Endodermal cell (in vitro differentiated cells): Measurements from ENCODE around the gene TLE2. TPM values are rescaled to one million over a fixed set of nuclear protein-coding genes. Genes with fewer than 3 reads are reported as not detected.

Experiments
- DNase-seq: peaks from one replicate; pipeline ENCODE4 v3.0.0-alpha.2; 2017
- H3K27ac ChIP-seq: 2 replicates; pipeline ENCODE4 v1.5.1; 2013; ENCODE audit warnings: mild to moderate bottlenecking, low read depth, low read length, moderate library complexity
- H3K27me3 ChIP-seq: 2 replicates; pipeline ENCODE4 v1.6.1; 2013; ENCODE audit warnings: mild to moderate bottlenecking, low read length, moderate library complexity; ENCODE audit not compliant: insufficient read depth, control insufficient read depth, poor library complexity, severe bottlenecking
- H3K36me3 ChIP-seq: 2 replicates; pipeline ENCODE4 v1.7.0; 2013; ENCODE audit warnings: mild to moderate bottlenecking, low read length, moderate library complexity; ENCODE audit not compliant: control insufficient read depth, insufficient read depth
- H3K4me1 ChIP-seq: one replicate; pipeline ENCODE4 v1.7.0; 2013; ENCODE audit warnings: low read length; ENCODE audit not compliant: control insufficient read depth, insufficient read depth
- H3K4me3 ChIP-seq: 2 replicates; pipeline ENCODE4 v1.5.1; 2013; ENCODE audit warnings: mild to moderate bottlenecking, low read length, moderate library complexity
- H3K9ac ChIP-seq: 2 replicates; pipeline ENCODE4 v1.6.1; 2013; ENCODE audit warnings: mild to moderate bottlenecking, low read length, moderate library complexity; ENCODE audit not compliant: poor library complexity, severe bottlenecking; ENCODE audit errors: extremely low read depth
- H3K9me3 ChIP-seq: 2 replicates; pipeline ENCODE4 v1.6.1; 2013; ENCODE audit warnings: mild to moderate bottlenecking, low read length, moderate library complexity; ENCODE audit not compliant: control insufficient read depth
- H3K27ac Mint-ChIP-seq: 2 replicates; pipeline ENCODE4 v1.8.0; 2020; ENCODE audit warnings: mixed read lengths
- H3K27me3 Mint-ChIP-seq: 2 replicates; pipeline ENCODE4 v1.8.0; 2021; ENCODE audit warnings: mild to moderate bottlenecking, mixed read lengths; ENCODE audit not compliant: insufficient read depth
- H3K36me3 Mint-ChIP-seq: 2 replicates; pipeline ENCODE4 v1.8.0; 2020; ENCODE audit warnings: low read depth, mixed read lengths
- H3K4me1 Mint-ChIP-seq: 2 replicates; pipeline ENCODE4 v1.8.0; 2020; ENCODE audit warnings: mixed read lengths
- H3K4me3 Mint-ChIP-seq: 2 replicates; pipeline ENCODE4 v1.8.0; 2020; ENCODE audit warnings: mild to moderate bottlenecking, moderate library complexity, mixed read lengths
- H3K9me3 Mint-ChIP-seq: 2 replicates; pipeline ENCODE4 v1.8.0; 2020; ENCODE audit warnings: mild to moderate bottlenecking, mixed read lengths
- WGBS, 2 experiments: methylation state at CpG; one replicate each; pipeline versions ENCODE4 v1.1.5 to v1.1.7; 2013; ENCODE audit warnings: missing lambda C conversion rate in 2 of 2, mixed read lengths in 1 of 2; ENCODE audit not compliant: insufficient coverage in 1 of 2, insufficient read length in 1 of 2; 5-methylcytosine and 5-hydroxymethylcytosine counted together
- total RNA-seq, 2 donors: library from RNA; stranded (reverse); fragmentation: NEBNext Ultra II Directional in 1 of 2; extraction: Animal tissue kit (Norgen Biotek cat#: 25700) in 1 of 2; gene quantifications; 2 replicates in 1 of 2; 3 replicates in 1 of 2; pipeline ENCODE4 v1.2.1, GENCODE V29; 2021
- TF ChIP-seq, protein P1 (sequence below): fragments of 200-600 bp; sonication (generic); conservative IDR thresholded peaks from 2 replicates; pipeline ENCODE4 v1.5.0; 2021; ENCODE audit warnings: antibody characterized with exemption, mild to moderate bottlenecking

TLE2 gene
- total RNA-seq, 2 donors from 2014 or later = 75.0 to 80.3 TPM

GRCh38 chr19:3056417-3057088 lies 27.5 kb upstream of the TLE2 start:
- 23 to 33% methylated on average over 4 to 10 of the region's 10 CpGs for WGBS, 2 experiments
- peak; percentile 86 for DNase-seq
- H3K9ac ChIP-seq = peak overlapping the region; percentile 59
- Mint-ChIP-seq H3K4me1 (peaks cover 32% of the 10 kb centered on the region), H3K9me3 (no peaks in the 10 kb centered on the region), H3K27ac (peak overlapping the region; percentile 86), H3K27me3 (no peaks in the 10 kb centered on the region), H3K4me3 (no peak overlapping the region), H3K36me3 (peaks cover 55% of the 10 kb centered on the region)
- TF ChIP-seq, protein P1, sequence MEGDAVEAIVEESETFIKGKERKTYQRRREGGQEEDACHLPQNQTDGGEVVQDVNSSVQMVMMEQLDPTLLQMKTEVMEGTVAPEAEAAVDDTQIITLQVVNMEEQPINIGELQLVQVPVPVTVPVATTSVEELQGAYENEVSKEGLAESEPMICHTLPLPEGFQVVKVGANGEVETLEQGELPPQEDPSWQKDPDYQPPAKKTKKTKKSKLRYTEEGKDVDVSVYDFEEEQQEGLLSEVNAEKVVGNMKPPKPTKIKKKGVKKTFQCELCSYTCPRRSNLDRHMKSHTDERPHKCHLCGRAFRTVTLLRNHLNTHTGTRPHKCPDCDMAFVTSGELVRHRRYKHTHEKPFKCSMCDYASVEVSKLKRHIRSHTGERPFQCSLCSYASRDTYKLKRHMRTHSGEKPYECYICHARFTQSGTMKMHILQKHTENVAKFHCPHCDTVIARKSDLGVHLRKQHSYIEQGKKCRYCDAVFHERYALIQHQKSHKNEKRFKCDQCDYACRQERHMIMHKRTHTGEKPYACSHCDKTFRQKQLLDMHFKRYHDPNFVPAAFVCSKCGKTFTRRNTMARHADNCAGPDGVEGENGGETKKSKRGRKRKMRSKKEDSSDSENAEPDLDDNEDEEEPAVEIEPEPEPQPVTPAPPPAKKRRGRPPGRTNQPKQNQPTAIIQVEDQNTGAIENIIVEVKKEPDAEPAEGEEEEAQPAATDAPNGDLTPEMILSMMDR = no peak
- peaks cover 66% of the 10 kb centered on the region for H3K36me3 ChIP-seq
- no peaks in the 10 kb centered on the region for H3K27me3 ChIP-seq
- H3K4me3 ChIP-seq = peak overlapping the region; percentile 64
- H3K4me1 ChIP-seq = peaks cover 13% of the 10 kb centered on the region
- H3K9me3 ChIP-seq = no peaks in the 10 kb centered on the region
- peak overlapping the region; percentile 55 for H3K27ac ChIP-seq

- no peaks in the 10 kb centered on the region for H3K27me3 ChIP-seq
- no peaks in the 10 kb centered on the region for H3K9me3 Mint-ChIP-seq
- H3K9me3 ChIP-seq = no peaks in the 10 kb centered on the region
- WGBS, 2 experiments = 44 to 72% methylated on average over 7 to 31 of the region's 31 CpGs
- H3K4me3 ChIP-seq = no peak overlapping the region
- TF ChIP-seq, protein P1 = no peak
- H3K4me1 Mint-ChIP-seq = peaks cover 30% of the 10 kb centered on the region
- H3K36me3 ChIP-seq = peaks cover 64% of the 10 kb centered on the region
- H3K27ac ChIP-seq = no peak overlapping the region
- H3K4me1 ChIP-seq = peaks cover 13% of the 10 kb centered on the region
- H3K9ac ChIP-seq = peak overlapping the region; percentile 38
- H3K36me3 Mint-ChIP-seq = peaks cover 53% of the 10 kb centered on the region
- H3K27me3 Mint-ChIP-seq = no peaks in the 10 kb centered on the region
- peak; percentile 80 for DNase-seq
- no peak overlapping the region for H3K27ac Mint-ChIP-seq
- H3K4me3 Mint-ChIP-seq = no peak overlapping the region
Measured at GRCh38 chr19:3055741-3056416, 26.8 kb upstream of the TLE2 start.

DNA sequence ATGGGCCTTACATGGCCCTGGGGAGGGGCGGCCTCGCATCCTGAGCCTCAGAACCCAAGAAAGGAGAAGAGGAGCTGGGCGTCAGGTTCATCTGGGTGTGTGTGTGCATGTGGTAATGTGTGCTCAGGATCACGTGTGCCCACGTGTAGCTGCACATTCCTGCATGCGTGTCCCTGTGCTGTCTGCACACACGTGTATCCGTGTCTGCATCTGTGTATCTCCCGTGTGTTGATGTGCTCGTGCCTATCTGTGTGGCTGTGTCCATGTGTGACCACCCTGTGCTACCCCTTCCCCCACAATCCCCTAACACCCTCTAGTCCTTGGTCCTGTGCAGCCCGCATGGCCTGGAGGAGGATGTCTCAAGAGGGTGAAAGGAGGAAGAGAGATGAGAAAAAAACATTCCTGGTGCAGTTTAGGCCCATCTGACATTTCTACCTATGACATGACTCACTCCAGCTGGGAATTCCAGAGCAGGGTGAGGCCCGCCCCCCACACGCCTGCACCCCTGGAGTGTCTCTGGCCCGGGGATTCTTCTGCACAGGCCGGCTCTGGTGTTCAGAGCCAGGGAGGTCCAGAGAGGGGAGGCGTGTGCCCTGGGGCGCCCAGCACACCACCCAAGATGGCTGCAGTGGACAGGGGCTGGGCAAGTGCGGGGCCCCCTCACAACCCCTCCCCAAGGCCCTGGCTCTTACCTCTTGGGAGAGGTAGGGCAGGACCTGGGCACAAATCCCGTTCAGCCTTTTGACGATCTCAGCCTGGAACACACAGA lies 26.1 kb upstream of the TLE2 start:
- Mint-ChIP-seq H3K27me3 (peaks cover 1% of the 10 kb centered on the region), H3K9me3 (no peaks in the 10 kb centered on the region), H3K4me3 (no peak overlapping the region), H3K27ac (peak overlapping the region; percentile 87), H3K4me1 (peaks cover 27% of the 10 kb centered on the region), H3K36me3 (peaks cover 48% of the 10 kb centered on the region)
- 89 to 91% methylated on average over 5 to 19 of the region's 20 CpGs for WGBS, 2 experiments
- TF ChIP-seq, protein P1 = no peak
- no peak for DNase-seq
- H3K9me3 ChIP-seq = no peaks in the 10 kb centered on the region
- no peaks in the 10 kb centered on the region for H3K27me3 ChIP-seq
- no peak overlapping the region for H3K9ac ChIP-seq
- no peak overlapping the region for H3K27ac ChIP-seq
- H3K36me3 ChIP-seq = peaks cover 57% of the 10 kb centered on the region
- peaks cover 13% of the 10 kb centered on the region for H3K4me1 ChIP-seq
- no peak overlapping the region for H3K4me3 ChIP-seq
